ENCODE measurements around the gene SYCP2L.
"Not testable (repeated sequence)": the region's sequence is repeated elsewhere in the genome, so short reads cannot be mapped to it uniquely, and the experiment has no call there.

DNA sequence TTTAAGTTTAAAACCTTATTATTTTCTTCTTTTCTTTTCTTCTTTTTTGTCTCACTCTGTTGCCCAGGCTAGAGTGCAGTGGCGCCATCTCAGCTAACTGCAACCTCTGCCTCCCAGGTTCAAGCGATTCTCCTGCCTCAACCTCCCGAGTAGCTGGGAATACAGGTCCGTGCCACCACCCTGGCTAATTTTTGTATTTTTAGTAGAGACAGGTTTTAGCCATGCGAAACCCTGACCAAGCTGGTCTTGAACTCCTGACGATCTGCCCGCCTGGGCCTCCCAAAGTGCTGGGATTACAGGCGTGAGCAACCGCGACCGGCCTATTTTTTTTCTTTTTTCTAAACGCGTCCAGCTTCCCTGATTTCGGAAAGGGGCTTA, 4.6 kb upstream of the SYCP2L start:
- TF ChIP-seq, protein P1, sequence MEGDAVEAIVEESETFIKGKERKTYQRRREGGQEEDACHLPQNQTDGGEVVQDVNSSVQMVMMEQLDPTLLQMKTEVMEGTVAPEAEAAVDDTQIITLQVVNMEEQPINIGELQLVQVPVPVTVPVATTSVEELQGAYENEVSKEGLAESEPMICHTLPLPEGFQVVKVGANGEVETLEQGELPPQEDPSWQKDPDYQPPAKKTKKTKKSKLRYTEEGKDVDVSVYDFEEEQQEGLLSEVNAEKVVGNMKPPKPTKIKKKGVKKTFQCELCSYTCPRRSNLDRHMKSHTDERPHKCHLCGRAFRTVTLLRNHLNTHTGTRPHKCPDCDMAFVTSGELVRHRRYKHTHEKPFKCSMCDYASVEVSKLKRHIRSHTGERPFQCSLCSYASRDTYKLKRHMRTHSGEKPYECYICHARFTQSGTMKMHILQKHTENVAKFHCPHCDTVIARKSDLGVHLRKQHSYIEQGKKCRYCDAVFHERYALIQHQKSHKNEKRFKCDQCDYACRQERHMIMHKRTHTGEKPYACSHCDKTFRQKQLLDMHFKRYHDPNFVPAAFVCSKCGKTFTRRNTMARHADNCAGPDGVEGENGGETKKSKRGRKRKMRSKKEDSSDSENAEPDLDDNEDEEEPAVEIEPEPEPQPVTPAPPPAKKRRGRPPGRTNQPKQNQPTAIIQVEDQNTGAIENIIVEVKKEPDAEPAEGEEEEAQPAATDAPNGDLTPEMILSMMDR (conservative IDR thresholded peaks at IDR 0.05 in 1 of 2, IDR thresholded peaks at IDR 0.05 in 1 of 2; ENCODE audit: extremely low read depth in 1 of 2, insufficient read depth in 1 of 2, low read depth in 1 of 2, low read length in 2 of 2): not testable (repeated sequence)
- not testable (repeated sequence) for TF ChIP-seq EZH2 (IDR thresholded peaks at IDR 0.05; ENCODE audit: borderline replicate concordance, low read length)

Measured in mammary epithelial cell (primary cell).